K562 (cell line): ENCODE results near the gene CLHC1. TPM values are rescaled to one million over a fixed set of nuclear protein-coding genes. Genes with fewer than 3 reads are reported as not detected.

Experiments
- CEBPB ChIP-seq: fragments of 450-650 bp; IDR thresholded peaks from 2 replicates; pipeline ENCODE4 v1.6.1; 2016; ENCODE audit warnings: missing genetic modification characterization, missing compliant biosample characterization
- KAT2B ChIP-seq: IDR thresholded peaks from one replicate; pipeline ENCODE4 v1.6.1; 2012; ENCODE audit warnings: low read depth, mild to moderate bottlenecking, control low read depth, inconsistent platforms, low read length, moderate library complexity
- MCM2 ChIP-seq: fragments of 450-650 bp; IDR thresholded peaks from 2 replicates; pipeline ENCODE4 v1.6.1; 2017; ENCODE audit warnings: low read depth, mild to moderate bottlenecking
- ZBTB8A ChIP-seq: fragments of 450-650 bp; IDR thresholded peaks from 2 replicates; pipeline ENCODE4 v1.6.1; 2018; ENCODE audit warnings: mild to moderate bottlenecking, moderate library complexity; ENCODE audit not compliant: partially characterized antibody
- ZKSCAN1 ChIP-seq: fragments of 150-350 bp; IDR thresholded peaks from 2 replicates; pipeline ENCODE4 v1.6.1; 2016; ENCODE audit warnings: low read depth, low read length
- ZNF133 ChIP-seq: fragments of 250-450 bp; sonication (Bioruptor Pico); IDR thresholded peaks from 2 replicates; pipeline ENCODE4 v1.4.0; 2020; ENCODE audit warnings: mild to moderate bottlenecking
- ZNF408 ChIP-seq: fragments of 250-450 bp; sonication (Bioruptor Pico); IDR thresholded peaks from 2 replicates; pipeline ENCODE4 v1.4.0; 2020; ENCODE audit warnings: low read depth, mild to moderate bottlenecking, moderate library complexity
- polyA plus RNA-seq, 8 experiments: library from polyadenylated mRNA; depleted of rRNA in 4 of 8; stranded (reverse) in 5 of 8; unstranded in 3 of 8; fragments of >200 nt; fragmentation: Nextera tagmentation in 2 of 8; fragmentation: Illumina TruSeq in 1 of 8; extraction: Ambion mirVana in 2 of 8; extraction: Trizol in 1 of 8; gene quantifications; 2 replicates each; pipeline versions ENCODE4 v1.2.1 to v1.2.3, GENCODE V29; 2011 to 2014; ENCODE audit warnings: inconsistent platforms in 1 of 8, missing spikeins in 1 of 8
- total RNA-seq, 7 experiments: library from RNA; depleted of rRNA in 6 of 7; stranded (reverse); fragments of >200 nt in 6 of 7; fragmentation: Illumina TruSeq in 2 of 7; extraction: Trizol in 2 of 7; gene quantifications; 2 replicates each; pipeline versions ENCODE4 v1.2.1 to v1.2.3, GENCODE V29; 2011 to 2021; ENCODE audit warnings: low replicate concordance in 1 of 7
- TF ChIP-seq, protein P1 (sequence below): fragments of 450-650 bp; IDR thresholded peaks from 2 replicates; pipeline ENCODE4 v1.6.1; 2016; ENCODE audit warnings: mild to moderate bottlenecking, moderate library complexity
- TF ChIP-seq, protein P2 (sequence below): fragments of 250-450 bp; sonication (Bioruptor Pico); IDR thresholded peaks from 2 replicates; pipeline ENCODE4 v1.4.0; 2020; ENCODE audit warnings: mild to moderate bottlenecking, moderate library complexity
- TF ChIP-seq, protein P3 (sequence below): fragments of 450-650 bp; IDR thresholded peaks from 2 replicates; pipeline ENCODE4 v1.6.1; 2016

CLHC1 gene
- total and polyA plus RNA-seq, 9 of the 15 experiments (the other 6 are each of a cell fraction or from before 2014, with no cell fraction given) = 3.7 to 14.3 (median 8.6) TPM

DNA sequence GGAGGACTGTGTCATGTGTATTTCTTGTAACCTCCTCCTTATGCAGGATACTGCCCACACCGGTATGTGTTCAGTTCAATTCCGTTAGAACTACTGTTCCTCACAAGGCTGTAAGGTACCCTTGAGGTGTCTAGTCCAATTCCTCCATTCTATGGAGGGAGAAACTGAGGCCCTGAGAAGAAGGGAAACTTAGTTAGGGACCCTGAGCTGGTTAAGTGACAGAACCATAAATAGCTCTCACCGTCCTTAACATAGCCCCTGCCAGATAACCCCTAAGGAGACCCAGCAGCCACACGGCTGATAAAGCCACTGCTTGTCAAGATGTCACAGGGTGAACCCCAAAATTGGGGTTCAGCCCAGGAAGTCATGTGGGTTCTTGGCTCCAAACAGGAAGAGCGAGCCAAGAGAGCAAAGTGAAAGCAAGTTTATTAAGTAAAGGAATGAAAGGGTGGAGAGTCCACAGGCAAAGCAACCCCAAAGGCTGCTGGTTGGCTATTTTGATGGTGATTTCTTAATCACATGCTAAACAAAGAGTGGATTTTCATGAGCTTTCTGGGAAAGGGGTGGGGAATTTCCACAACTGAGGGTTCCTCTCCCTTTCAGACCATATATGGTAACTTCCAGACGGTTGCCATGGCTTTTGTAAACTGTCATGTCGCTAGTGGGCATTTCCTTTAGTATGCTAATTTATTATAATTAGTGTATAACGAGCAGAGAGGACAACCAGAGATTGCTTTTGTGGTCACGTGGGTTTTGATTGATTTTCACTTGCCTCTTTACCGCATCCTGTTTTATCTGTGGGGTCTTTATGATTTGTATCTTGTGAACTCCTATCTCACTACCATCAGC lies 98.4 kb downstream of the CLHC1 start (continued):
- TF ChIP-seq, protein P1, sequence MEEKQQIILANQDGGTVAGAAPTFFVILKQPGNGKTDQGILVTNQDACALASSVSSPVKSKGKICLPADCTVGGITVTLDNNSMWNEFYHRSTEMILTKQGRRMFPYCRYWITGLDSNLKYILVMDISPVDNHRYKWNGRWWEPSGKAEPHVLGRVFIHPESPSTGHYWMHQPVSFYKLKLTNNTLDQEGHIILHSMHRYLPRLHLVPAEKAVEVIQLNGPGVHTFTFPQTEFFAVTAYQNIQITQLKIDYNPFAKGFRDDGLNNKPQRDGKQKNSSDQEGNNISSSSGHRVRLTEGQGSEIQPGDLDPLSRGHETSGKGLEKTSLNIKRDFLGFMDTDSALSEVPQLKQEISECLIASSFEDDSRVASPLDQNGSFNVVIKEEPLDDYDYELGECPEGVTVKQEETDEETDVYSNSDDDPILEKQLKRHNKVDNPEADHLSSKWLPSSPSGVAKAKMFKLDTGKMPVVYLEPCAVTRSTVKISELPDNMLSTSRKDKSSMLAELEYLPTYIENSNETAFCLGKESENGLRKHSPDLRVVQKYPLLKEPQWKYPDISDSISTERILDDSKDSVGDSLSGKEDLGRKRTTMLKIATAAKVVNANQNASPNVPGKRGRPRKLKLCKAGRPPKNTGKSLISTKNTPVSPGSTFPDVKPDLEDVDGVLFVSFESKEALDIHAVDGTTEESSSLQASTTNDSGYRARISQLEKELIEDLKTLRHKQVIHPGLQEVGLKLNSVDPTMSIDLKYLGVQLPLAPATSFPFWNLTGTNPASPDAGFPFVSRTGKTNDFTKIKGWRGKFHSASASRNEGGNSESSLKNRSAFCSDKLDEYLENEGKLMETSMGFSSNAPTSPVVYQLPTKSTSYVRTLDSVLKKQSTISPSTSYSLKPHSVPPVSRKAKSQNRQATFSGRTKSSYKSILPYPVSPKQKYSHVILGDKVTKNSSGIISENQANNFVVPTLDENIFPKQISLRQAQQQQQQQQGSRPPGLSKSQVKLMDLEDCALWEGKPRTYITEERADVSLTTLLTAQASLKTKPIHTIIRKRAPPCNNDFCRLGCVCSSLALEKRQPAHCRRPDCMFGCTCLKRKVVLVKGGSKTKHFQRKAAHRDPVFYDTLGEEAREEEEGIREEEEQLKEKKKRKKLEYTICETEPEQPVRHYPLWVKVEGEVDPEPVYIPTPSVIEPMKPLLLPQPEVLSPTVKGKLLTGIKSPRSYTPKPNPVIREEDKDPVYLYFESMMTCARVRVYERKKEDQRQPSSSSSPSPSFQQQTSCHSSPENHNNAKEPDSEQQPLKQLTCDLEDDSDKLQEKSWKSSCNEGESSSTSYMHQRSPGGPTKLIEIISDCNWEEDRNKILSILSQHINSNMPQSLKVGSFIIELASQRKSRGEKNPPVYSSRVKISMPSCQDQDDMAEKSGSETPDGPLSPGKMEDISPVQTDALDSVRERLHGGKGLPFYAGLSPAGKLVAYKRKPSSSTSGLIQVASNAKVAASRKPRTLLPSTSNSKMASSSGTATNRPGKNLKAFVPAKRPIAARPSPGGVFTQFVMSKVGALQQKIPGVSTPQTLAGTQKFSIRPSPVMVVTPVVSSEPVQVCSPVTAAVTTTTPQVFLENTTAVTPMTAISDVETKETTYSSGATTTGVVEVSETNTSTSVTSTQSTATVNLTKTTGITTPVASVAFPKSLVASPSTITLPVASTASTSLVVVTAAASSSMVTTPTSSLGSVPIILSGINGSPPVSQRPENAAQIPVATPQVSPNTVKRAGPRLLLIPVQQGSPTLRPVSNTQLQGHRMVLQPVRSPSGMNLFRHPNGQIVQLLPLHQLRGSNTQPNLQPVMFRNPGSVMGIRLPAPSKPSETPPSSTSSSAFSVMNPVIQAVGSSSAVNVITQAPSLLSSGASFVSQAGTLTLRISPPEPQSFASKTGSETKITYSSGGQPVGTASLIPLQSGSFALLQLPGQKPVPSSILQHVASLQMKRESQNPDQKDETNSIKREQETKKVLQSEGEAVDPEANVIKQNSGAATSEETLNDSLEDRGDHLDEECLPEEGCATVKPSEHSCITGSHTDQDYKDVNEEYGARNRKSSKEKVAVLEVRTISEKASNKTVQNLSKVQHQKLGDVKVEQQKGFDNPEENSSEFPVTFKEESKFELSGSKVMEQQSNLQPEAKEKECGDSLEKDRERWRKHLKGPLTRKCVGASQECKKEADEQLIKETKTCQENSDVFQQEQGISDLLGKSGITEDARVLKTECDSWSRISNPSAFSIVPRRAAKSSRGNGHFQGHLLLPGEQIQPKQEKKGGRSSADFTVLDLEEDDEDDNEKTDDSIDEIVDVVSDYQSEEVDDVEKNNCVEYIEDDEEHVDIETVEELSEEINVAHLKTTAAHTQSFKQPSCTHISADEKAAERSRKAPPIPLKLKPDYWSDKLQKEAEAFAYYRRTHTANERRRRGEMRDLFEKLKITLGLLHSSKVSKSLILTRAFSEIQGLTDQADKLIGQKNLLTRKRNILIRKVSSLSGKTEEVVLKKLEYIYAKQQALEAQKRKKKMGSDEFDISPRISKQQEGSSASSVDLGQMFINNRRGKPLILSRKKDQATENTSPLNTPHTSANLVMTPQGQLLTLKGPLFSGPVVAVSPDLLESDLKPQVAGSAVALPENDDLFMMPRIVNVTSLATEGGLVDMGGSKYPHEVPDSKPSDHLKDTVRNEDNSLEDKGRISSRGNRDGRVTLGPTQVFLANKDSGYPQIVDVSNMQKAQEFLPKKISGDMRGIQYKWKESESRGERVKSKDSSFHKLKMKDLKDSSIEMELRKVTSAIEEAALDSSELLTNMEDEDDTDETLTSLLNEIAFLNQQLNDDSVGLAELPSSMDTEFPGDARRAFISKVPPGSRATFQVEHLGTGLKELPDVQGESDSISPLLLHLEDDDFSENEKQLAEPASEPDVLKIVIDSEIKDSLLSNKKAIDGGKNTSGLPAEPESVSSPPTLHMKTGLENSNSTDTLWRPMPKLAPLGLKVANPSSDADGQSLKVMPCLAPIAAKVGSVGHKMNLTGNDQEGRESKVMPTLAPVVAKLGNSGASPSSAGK = peak; percentile 13; the same call in 1 of the 2 replicates
- TF ChIP-seq KAT2B (no peak), ZBTB8A (no peak), CEBPB (peak; percentile 83), ZNF408 (CRISPR knock-in tag) (no peak), ZNF133 (CRISPR knock-in tag) (no peak), ZKSCAN1 (no peak), MCM2 (no peak)
- TF ChIP-seq, protein P2, sequence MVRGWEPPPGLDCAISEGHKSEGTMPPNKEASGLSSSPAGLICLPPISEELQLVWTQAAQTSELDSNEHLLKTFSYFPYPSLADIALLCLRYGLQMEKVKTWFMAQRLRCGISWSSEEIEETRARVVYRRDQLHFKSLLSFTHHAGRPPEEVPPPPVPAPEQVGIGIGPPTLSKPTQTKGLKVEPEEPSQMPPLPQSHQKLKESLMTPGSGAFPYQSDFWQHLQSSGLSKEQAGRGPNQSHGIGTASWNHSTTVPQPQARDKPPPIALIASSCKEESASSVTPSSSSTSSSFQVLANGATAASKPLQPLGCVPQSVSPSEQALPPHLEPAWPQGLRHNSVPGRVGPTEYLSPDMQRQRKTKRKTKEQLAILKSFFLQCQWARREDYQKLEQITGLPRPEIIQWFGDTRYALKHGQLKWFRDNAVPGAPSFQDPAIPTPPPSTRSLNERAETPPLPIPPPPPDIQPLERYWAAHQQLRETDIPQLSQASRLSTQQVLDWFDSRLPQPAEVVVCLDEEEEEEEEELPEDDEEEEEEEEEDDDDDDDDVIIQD (CRISPR knock-in tag) = no peak
- TF ChIP-seq, protein P3, sequence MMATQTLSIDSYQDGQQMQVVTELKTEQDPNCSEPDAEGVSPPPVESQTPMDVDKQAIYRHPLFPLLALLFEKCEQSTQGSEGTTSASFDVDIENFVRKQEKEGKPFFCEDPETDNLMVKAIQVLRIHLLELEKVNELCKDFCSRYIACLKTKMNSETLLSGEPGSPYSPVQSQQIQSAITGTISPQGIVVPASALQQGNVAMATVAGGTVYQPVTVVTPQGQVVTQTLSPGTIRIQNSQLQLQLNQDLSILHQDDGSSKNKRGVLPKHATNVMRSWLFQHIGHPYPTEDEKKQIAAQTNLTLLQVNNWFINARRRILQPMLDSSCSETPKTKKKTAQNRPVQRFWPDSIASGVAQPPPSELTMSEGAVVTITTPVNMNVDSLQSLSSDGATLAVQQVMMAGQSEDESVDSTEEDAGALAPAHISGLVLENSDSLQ = peak; percentile 77
